NCI-H526 treated with DMSO at 0.1 percent for 48 hours (cell line): ENCODE measurements around the gene PLCL1.

Source experiments
- DNase-seq: peaks from one replicate; lab custom pipeline; 2025; lab: John Stamatoyannopoulos, UW

PLCL1 gene

GRCh38 chr2:197888321-197888720 lies 83.9 kb downstream of the PLCL1 start:
- no peak for DNase-seq

- DNase-seq = no peak
These were observed 84.6 kb downstream of the PLCL1 start for GRCh38 chr2:197889041-197889440.

GRCh38 chr2:197890168-197890567 lies 85.8 kb downstream of the PLCL1 start:
- DNase-seq = no peak

GRCh38 chr2:197891897-197892442 lies 87.6 kb downstream of the PLCL1 start:
- no peak for DNase-seq

- DNase-seq = peak; percentile 98
These were observed 89.2 kb downstream of the PLCL1 start for GRCh38 chr2:197893403-197894177.

- DNase-seq = no peak
These were observed 90.4 kb downstream of the PLCL1 start for GRCh38 chr2:197894751-197895274.

GRCh38 chr2:197897960-197898678 lies 93.7 kb downstream of the PLCL1 start:
- DNase-seq = no peak

- no peak for DNase-seq
These were observed 100.1 kb downstream of the PLCL1 start for GRCh38 chr2:197904446-197904845.

GRCh38 chr2:197908156-197908555 lies 103.8 kb downstream of the PLCL1 start:
- no peak for DNase-seq

GRCh38 chr2:197908990-197909776 lies 104.8 kb downstream of the PLCL1 start:
- DNase-seq = no peak

GRCh38 chr2:197911667-197912066 lies 107.3 kb downstream of the PLCL1 start:
- no peak for DNase-seq

GRCh38 chr2:197913084-197913483 lies 108.7 kb downstream of the PLCL1 start:
- no peak for DNase-seq

GRCh38 chr2:197914778-197915177 lies 110.4 kb downstream of the PLCL1 start:
- DNase-seq = no peak

GRCh38 chr2:197915548-197916265 lies 111.3 kb downstream of the PLCL1 start:
- DNase-seq = no peak

GRCh38 chr2:197919487-197919886 lies 115.1 kb downstream of the PLCL1 start:
- no peak for DNase-seq

- no peak for DNase-seq
These were observed 115.7 kb downstream of the PLCL1 start for GRCh38 chr2:197920088-197920487.

GRCh38 chr2:197920592-197921201 lies 116.3 kb downstream of the PLCL1 start:
- no peak for DNase-seq

- no peak for DNase-seq
These were observed 120.1 kb downstream of the PLCL1 start for GRCh38 chr2:197924483-197924882.

GRCh38 chr2:197925204-197925603 lies 120.8 kb downstream of the PLCL1 start:
- no peak for DNase-seq

- DNase-seq = no peak
These were observed 121.6 kb downstream of the PLCL1 start for GRCh38 chr2:197925976-197926375.

- DNase-seq = no peak
These were observed 122.3 kb downstream of the PLCL1 start for GRCh38 chr2:197926673-197927072.
